Measurements from ENCODE around the gene PRKCZ. TPM values are rescaled to one million over a fixed set of nuclear protein-coding genes. Genes with fewer than 3 reads are reported as not detected.

The PRKCZ gene
- total and polyA plus RNA-seq, 9 donors: 3.4 to 16.1 (median 5.8) TPM

GRCh38 chr1:2003541-2004131, 46.6 kb upstream of the PRKCZ start, which contains the start of gene CFAP74:
CFAP74 (minus strand) TSS chr1:2003786; CDS start chr1:1990956, 12,830 bp downstream.
- Histone ChIP-seq H3K9me3 (no peaks in the 10 kb centered on the region), H3K27me3 (peaks cover 2% of the 10 kb centered on the region), H3K4me3 (no peak within 1 kb of the TSS), H3K36me3 (no peaks in the 10 kb centered on the region), H3K27ac (no peak within 1 kb of the TSS), H3K4me1 (ENCODE audit: insufficient read depth) (no peaks in the 10 kb centered on the region)
- TF ChIP-seq EP300 (IDR thresholded peaks at IDR 0.05): no peak
- TF ChIP-seq CTCF (IDR thresholded peaks at IDR 0.05): no peak
- TF ChIP-seq POLR2A (IDR thresholded peaks at IDR 0.05): no peak
- intact Hi-C loops (cut with DNase I): no loop called here
- no peak for DNase-seq
- WGBS, 3 donors: 3 to 6% (median 5%) methylated on average over 12 to 49 of the region's 49 CpGs

DNA sequence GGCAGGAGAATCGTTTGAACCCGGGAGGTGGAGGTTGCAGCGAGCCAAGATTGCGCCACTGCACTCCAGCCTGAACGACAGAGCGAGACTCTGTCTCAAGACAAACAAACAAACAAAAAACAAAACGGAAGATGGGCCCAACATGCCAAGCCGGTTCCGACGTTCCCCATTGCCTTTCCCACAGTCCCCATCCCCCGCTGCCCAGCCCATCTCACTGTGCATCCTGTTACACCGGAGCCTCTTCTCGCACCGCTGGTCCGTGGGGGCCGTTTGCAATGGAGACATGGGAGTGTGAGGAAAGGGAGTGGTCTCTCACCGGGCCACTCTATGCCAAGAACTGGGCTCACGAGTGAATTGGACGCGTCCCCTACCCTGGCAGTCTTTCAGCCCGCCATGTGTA, 45.4 kb upstream of the PRKCZ start:
- Histone ChIP-seq H3K4me3 (no peak overlapping the region), H3K4me1 (ENCODE audit: insufficient read depth) (no peaks in the 10 kb centered on the region), H3K36me3 (no peaks in the 10 kb centered on the region), H3K27ac (no peak overlapping the region), H3K9me3 (no peaks in the 10 kb centered on the region), H3K27me3 (peaks cover 2% of the 10 kb centered on the region)
- intact Hi-C loops (cut with DNase I): no loop called here
- no peak for TF ChIP-seq CTCF (IDR thresholded peaks at IDR 0.05)
- TF ChIP-seq EP300 (IDR thresholded peaks at IDR 0.05): no peak
- no peak for TF ChIP-seq POLR2A (IDR thresholded peaks at IDR 0.05)
- DNase-seq: no peak
- WGBS, 3 donors: 71 to 80% (median 76%) methylated on average over 21 of the region's 21 CpGs

DNA sequence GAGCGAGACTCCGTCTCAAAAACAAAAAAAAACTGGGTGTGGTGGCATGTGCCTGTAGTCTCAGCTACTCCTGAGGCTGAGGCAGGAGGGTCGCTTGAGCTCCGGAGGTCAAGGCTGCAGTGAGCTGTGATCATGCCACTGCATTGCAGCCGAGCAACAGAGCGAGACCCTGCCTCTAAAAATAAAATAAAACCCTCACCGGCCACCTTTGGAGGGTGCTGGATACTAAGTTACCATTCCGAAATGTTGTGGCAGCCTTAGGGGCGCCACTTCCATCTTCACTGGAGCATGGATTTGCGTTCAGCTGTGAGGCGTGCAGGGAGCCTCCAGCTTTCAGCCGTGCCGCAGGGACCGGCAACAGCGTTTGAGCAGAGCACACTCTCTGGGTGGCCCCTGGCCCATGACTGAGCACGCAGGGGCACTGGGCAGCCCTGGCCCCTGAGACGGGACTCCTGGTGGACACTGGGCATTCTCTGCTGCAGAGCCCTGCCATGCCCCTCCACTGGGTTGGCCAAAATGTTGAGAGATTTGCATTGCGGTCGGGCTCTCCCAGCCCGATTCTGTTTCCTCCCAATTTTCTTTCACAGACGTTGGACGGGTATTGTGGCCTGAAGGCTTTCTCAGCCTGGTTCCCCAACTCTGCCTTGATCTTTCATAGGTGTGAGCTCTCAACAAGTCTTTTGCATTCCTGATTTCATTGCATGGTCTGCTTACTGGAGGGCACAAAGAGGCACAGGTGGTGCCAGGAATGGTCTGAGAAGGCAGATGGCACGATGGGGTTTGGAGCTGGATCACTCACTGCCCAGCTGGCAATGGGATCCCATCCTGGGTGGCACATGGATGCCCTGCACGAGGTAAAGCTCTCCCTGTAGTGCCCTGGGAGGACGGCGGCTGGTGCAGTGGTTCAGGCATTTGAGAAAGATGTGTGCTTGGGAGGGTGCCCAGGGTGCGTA, 40.8 kb upstream of the PRKCZ start:
- Histone ChIP-seq H3K4me1 (ENCODE audit: insufficient read depth) (no peaks in the 10 kb centered on the region), H3K27ac (no peak overlapping the region), H3K27me3 (no peaks in the 10 kb centered on the region), H3K36me3 (no peaks in the 10 kb centered on the region), H3K9me3 (no peaks in the 10 kb centered on the region), H3K4me3 (no peak overlapping the region)
- DNase-seq: no peak
- TF ChIP-seq POLR2A (IDR thresholded peaks at IDR 0.05): no peak
- 74 to 84% (median 80%) methylated on average over 27 of the region's 27 CpGs for WGBS, 3 donors
- intact Hi-C loops (cut with DNase I): no loop called here

DNA sequence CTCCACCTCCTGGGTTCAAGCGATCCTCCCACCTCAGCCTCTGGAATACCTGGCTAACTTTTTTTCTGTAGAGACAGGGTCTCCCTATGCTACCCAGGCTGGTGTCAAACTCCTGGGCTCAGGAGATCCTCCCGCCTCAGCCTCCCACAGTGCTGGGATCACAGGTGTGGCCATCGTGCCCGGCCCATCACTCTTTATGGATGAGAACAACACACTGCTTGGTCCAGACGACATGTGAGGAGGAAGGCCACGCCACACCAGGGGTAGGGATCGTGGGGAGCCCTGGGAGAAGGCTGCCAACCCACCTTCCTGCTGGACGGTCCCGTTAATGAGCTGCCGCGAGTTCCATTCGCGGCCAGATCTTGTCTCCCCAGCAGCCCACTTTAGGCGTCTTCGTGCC, 36.0 kb upstream of the PRKCZ start:
- Histone ChIP-seq H3K4me3 (no peak overlapping the region), H3K27ac (no peak overlapping the region), H3K4me1 (ENCODE audit: insufficient read depth) (no peaks in the 10 kb centered on the region), H3K36me3 (no peaks in the 10 kb centered on the region), H3K9me3 (no peaks in the 10 kb centered on the region), H3K27me3 (no peaks in the 10 kb centered on the region)
- 82 to 84% (median 83%) methylated on average over 15 of the region's 15 CpGs for WGBS, 3 donors
- no peak for DNase-seq
- intact Hi-C loops (cut with DNase I): no loop called here
- no peak for TF ChIP-seq EP300 (IDR thresholded peaks at IDR 0.05)
- no peak for TF ChIP-seq POLR2A (IDR thresholded peaks at IDR 0.05)
- TF ChIP-seq CTCF (IDR thresholded peaks at IDR 0.05): no peak
